ENCODE measurements around the gene TES. TPM values are rescaled to one million over a fixed set of nuclear protein-coding genes. Genes with fewer than 3 reads are reported as not detected.

The TES gene
- total RNA-seq, 1 donor from 2014 or later, result 63.4 TPM

DNA sequence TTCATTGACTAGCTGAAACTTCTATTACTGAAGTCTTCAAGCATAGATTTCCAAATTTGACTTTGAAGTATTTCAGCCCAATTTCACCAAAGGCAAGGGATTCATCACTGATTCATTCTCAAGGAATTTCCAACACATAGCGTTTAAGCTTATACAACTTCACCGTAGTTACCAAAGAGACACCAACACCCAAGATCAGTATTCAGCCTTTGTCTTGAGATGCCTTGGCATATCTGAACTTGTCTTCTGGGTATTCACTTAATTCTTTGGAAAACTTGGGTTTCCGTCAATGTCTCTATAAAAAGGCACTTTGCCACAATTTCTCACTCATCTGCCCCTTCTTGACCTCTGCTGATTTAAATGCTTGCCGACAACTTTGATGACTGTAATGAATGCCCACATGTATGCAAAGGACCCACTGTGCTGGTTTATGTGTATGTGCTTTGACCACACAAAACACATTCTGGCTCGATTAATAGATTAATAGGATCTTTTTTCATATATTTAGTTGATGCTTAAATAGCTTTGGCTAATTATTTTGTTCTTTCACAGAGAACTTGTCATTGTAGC, 49.6 kb downstream of the TES start:
- DNase-seq (ENCODE audit: low spot score), result no peak
- Mint-ChIP-seq H3K27me3 (ENCODE audit: unreplicated experiment) (peaks cover 3% of the 10 kb centered on the region), H3K4me1 (ENCODE audit: unreplicated experiment) (no peaks in the 10 kb centered on the region), H3K27ac (ENCODE audit: unreplicated experiment) (no peak overlapping the region), H3K9me3 (ENCODE audit: unreplicated experiment) (no peaks in the 10 kb centered on the region), H3K36me3 (ENCODE audit: low read depth, unreplicated experiment) (peaks cover 4% of the 10 kb centered on the region), H3K4me3 (ENCODE audit: unreplicated experiment) (no peak overlapping the region)
- TF ChIP-seq, protein P1, sequence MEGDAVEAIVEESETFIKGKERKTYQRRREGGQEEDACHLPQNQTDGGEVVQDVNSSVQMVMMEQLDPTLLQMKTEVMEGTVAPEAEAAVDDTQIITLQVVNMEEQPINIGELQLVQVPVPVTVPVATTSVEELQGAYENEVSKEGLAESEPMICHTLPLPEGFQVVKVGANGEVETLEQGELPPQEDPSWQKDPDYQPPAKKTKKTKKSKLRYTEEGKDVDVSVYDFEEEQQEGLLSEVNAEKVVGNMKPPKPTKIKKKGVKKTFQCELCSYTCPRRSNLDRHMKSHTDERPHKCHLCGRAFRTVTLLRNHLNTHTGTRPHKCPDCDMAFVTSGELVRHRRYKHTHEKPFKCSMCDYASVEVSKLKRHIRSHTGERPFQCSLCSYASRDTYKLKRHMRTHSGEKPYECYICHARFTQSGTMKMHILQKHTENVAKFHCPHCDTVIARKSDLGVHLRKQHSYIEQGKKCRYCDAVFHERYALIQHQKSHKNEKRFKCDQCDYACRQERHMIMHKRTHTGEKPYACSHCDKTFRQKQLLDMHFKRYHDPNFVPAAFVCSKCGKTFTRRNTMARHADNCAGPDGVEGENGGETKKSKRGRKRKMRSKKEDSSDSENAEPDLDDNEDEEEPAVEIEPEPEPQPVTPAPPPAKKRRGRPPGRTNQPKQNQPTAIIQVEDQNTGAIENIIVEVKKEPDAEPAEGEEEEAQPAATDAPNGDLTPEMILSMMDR (IDR thresholded peaks at IDR 0.05; ENCODE audit: unreplicated experiment), result no peak

GRCh38 chr7:116261904-116262303, 51.6 kb downstream of the TES start:
- Mint-ChIP-seq H3K4me1 (ENCODE audit: unreplicated experiment) (no peaks in the 10 kb centered on the region), H3K27ac (ENCODE audit: unreplicated experiment) (no peak overlapping the region), H3K9me3 (ENCODE audit: unreplicated experiment) (no peaks in the 10 kb centered on the region), H3K4me3 (ENCODE audit: unreplicated experiment) (no peak overlapping the region), H3K36me3 (ENCODE audit: low read depth, unreplicated experiment) (peaks cover 4% of the 10 kb centered on the region), H3K27me3 (ENCODE audit: unreplicated experiment) (peaks cover 3% of the 10 kb centered on the region)
- no peak for DNase-seq (ENCODE audit: low spot score)
- TF ChIP-seq, protein P1 (IDR thresholded peaks at IDR 0.05; ENCODE audit: unreplicated experiment), result no peak

- peaks cover under 1% of the 10 kb centered on the region for H3K27me3 Mint-ChIP-seq (ENCODE audit: unreplicated experiment)
- TF ChIP-seq, protein P1 (IDR thresholded peaks at IDR 0.05; ENCODE audit: unreplicated experiment), result no peak
- H3K9me3 Mint-ChIP-seq (ENCODE audit: unreplicated experiment), result no peaks in the 10 kb centered on the region
- no peaks in the 10 kb centered on the region for H3K4me1 Mint-ChIP-seq (ENCODE audit: unreplicated experiment)
- H3K27ac Mint-ChIP-seq (ENCODE audit: unreplicated experiment), result no peak overlapping the region
- no peak for DNase-seq (ENCODE audit: low spot score)
- no peaks in the 10 kb centered on the region for H3K36me3 Mint-ChIP-seq (ENCODE audit: low read depth, unreplicated experiment)
- H3K4me3 Mint-ChIP-seq (ENCODE audit: unreplicated experiment), result no peak overlapping the region
These were observed 55.5 kb downstream of the TES start for GRCh38 chr7:116265881-116266280.

DNA sequence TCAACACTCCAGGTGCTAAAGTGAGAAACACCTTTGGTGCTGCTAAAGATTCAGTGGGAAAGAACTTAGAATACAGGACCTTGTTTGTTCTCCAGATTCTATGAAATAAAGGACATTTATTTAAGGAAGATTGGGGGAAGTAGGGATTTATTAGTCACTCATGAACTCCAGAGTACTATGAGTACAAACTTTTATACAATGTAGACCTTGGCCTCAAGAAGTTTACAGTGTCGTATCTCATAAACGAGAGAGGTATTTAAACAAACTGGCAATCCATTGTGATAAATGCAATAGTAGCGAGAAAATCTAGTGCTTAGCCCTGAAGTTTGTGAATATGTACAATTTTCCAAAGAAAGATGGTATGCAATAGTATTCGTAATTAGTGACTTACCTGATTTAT, 59.1 kb downstream of the TES start:
- Mint-ChIP-seq H3K27ac (ENCODE audit: unreplicated experiment) (no peak overlapping the region), H3K36me3 (ENCODE audit: low read depth, unreplicated experiment) (no peaks in the 10 kb centered on the region), H3K27me3 (ENCODE audit: unreplicated experiment) (no peaks in the 10 kb centered on the region), H3K9me3 (ENCODE audit: unreplicated experiment) (no peaks in the 10 kb centered on the region), H3K4me3 (ENCODE audit: unreplicated experiment) (no peak overlapping the region), H3K4me1 (ENCODE audit: unreplicated experiment) (no peaks in the 10 kb centered on the region)
- TF ChIP-seq, protein P1 (IDR thresholded peaks at IDR 0.05; ENCODE audit: unreplicated experiment), result no peak
- DNase-seq (ENCODE audit: low spot score), result no peak

DNA sequence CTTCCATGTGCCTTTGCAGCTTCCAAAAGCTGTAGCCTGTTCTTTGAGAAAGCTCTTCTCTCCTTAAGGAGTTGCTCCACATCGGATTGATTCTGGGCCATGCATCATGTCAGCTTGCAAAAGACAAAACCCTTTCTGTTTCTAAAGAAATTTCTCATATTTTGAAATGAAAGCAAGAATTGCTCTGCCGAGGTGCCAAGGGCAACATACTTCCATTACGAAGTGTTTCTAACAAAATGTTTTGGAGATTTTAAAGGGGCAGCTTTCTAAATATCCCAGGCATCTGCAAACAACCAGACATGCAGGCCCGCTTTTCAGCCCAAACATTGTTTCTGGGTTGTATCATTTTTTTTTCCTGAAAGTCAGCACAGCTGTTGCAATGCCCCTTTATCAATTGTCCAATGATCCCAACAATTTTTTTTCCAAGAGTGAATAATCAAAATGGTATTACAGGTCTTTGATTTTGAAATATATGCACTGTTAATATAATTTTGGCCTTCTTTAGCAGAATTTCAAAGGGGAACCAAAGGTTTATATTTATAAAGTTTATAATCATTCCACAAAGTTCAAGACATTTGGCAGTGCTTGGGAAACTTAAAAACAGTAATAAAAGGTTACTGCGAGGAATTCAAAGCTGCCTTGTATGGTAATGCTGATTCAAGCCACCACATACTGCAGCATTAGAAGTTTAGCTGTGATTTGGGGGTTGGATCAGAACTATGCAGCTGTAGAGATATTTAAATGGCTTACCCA, 61.0 kb downstream of the TES start:
- no peak for DNase-seq (ENCODE audit: low spot score)
- Mint-ChIP-seq H3K4me3 (ENCODE audit: unreplicated experiment) (no peak overlapping the region), H3K27ac (ENCODE audit: unreplicated experiment) (no peak overlapping the region), H3K27me3 (ENCODE audit: unreplicated experiment) (no peaks in the 10 kb centered on the region), H3K36me3 (ENCODE audit: low read depth, unreplicated experiment) (no peaks in the 10 kb centered on the region), H3K4me1 (ENCODE audit: unreplicated experiment) (no peaks in the 10 kb centered on the region), H3K9me3 (ENCODE audit: unreplicated experiment) (no peaks in the 10 kb centered on the region)
- TF ChIP-seq, protein P1 (IDR thresholded peaks at IDR 0.05; ENCODE audit: unreplicated experiment), result no peak

All from endothelial cell (in vitro differentiated cells).